Neural progenitor cell (in vitro differentiated cells): ENCODE measurements around the gene TMEM115. TPM values are rescaled to one million over a fixed set of nuclear protein-coding genes. Genes with fewer than 3 reads are reported as not detected.

Experiments
- DNase-seq: peaks from one replicate; pipeline ENCODE4 v3.0.0-alpha.2; 2016; ENCODE audit warnings: low spot score
- H2AFZ ChIP-seq: fragments of 200-600 bp; sonication (generic); replicated peaks from 2 replicates; pipeline ENCODE4 v1.6.1; 2016; ENCODE audit warnings: antibody characterized with exemption
- H3F3A ChIP-seq: fragments of 200-600 bp; sonication (generic); 2 replicates; pipeline ENCODE4 v1.6.1; 2016; ENCODE audit warnings: antibody characterized with exemption, low read depth
- H3K27ac ChIP-seq: fragments of 200-600 bp; sonication (generic); 2 replicates; pipeline ENCODE4 v1.5.1; 2016; ENCODE audit warnings: mild to moderate bottlenecking
- H3K27me3 ChIP-seq: fragments of 200-600 bp; sonication (generic); 2 replicates; pipeline ENCODE4 v1.6.1; 2016; ENCODE audit warnings: mild to moderate bottlenecking, moderate library complexity
- H3K36me3 ChIP-seq: fragments of 200-600 bp; sonication (generic); 2 replicates; pipeline ENCODE4 v1.5.1; 2016
- H3K4me1 ChIP-seq: fragments of 200-600 bp; sonication (generic); 2 replicates; pipeline ENCODE4 v1.6.1; 2016; ENCODE audit warnings: mixed run types
- H3K4me2 ChIP-seq: fragments of 200-600 bp; sonication (generic); 2 replicates; pipeline ENCODE4 v1.6.1; 2016
- H3K4me3 ChIP-seq: fragments of 200-600 bp; sonication (generic); 2 replicates; pipeline ENCODE4 v1.5.1; 2016
- H3K79me2 ChIP-seq: fragments of 200-600 bp; sonication (generic); 2 replicates; pipeline ENCODE4 v1.6.1; 2016; ENCODE audit warnings: low read depth
- H3K9ac ChIP-seq: fragments of 200-600 bp; sonication (generic); 2 replicates; pipeline ENCODE4 v1.6.1; 2016
- H3K9me3 ChIP-seq: fragments of 200-600 bp; sonication (generic); 2 replicates; pipeline ENCODE4 v1.5.1; 2016; ENCODE audit warnings: low read depth
- H4K20me1 ChIP-seq: fragments of 200-600 bp; sonication (generic); 2 replicates; pipeline ENCODE4 v1.6.1; 2016; ENCODE audit warnings: low read depth
- H3K27ac Mint-ChIP-seq: 3 replicates; pipeline ENCODE4 v1.8.0; 2021; ENCODE audit warnings: mixed read lengths
- H3K27me3 Mint-ChIP-seq: 2 replicates; pipeline ENCODE4 v1.8.0; 2022; ENCODE audit warnings: low read depth, mild to moderate bottlenecking, inconsistent platforms, moderate library complexity, mixed read lengths; ENCODE audit not compliant: insufficient read depth
- H3K36me3 Mint-ChIP-seq: 3 replicates; pipeline ENCODE4 v1.8.0; 2021; ENCODE audit warnings: mixed read lengths
- H3K4me1 Mint-ChIP-seq: 3 replicates; pipeline ENCODE4 v1.8.0; 2021; ENCODE audit warnings: mixed read lengths
- H3K4me3 Mint-ChIP-seq: 3 replicates; pipeline ENCODE4 v1.8.0; 2021; ENCODE audit warnings: mild to moderate bottlenecking, moderate library complexity, mixed read lengths
- H3K9me3 Mint-ChIP-seq: 3 replicates; pipeline ENCODE4 v1.8.0; 2020; ENCODE audit warnings: mixed read lengths
- EZH2 ChIP-seq: fragments of 200-600 bp; sonication (generic); IDR thresholded peaks from 2 replicates; pipeline ENCODE4 v1.6.1; 2017; ENCODE audit warnings: antibody characterized with exemption, mild to moderate bottlenecking, moderate library complexity
- EZH2phosphoT487 ChIP-seq: fragments of 200-600 bp; sonication (generic); IDR thresholded peaks from 2 replicates; pipeline ENCODE4 v1.6.1; 2017; ENCODE audit warnings: antibody characterized with exemption
- total RNA-seq: library from RNA; depleted of rRNA; stranded (reverse); fragments of >200 nt; gene quantifications from 2 replicates; pipeline ENCODE4 v1.2.3, GENCODE V29; 2015; ENCODE audit warnings: low replicate concordance
- TF ChIP-seq, protein P1 (sequence below): fragments of 200-600 bp; sonication (generic); IDR thresholded peaks from 2 replicates; pipeline ENCODE4 v1.5.1; 2017; ENCODE audit warnings: antibody characterized with exemption, mild to moderate bottlenecking

Gene TMEM115
- total RNA-seq, 1 donor from 2014 or later: 6.3 TPM

DNA sequence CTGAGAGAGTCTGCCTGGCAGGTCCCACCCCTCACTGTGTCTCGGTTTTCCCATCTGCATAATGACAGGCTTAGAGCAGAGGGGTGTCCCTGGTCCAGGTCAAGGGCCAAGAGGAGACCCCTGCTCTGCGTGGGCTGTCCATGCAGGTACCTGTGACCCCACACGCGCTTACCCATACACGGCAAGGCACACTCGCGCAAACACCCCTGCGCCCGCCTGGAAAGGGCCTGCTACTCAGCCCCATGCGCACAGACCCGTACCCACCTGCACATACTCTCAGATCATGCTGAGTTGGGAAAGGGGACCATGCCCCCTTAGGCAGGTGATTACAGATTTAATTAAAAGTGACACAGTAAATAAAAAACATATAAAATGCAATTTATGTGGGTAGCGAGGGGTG, 23.4 kb upstream of the TMEM115 start:
- no peaks in the 10 kb centered on the region for H3K9me3 ChIP-seq

DNA sequence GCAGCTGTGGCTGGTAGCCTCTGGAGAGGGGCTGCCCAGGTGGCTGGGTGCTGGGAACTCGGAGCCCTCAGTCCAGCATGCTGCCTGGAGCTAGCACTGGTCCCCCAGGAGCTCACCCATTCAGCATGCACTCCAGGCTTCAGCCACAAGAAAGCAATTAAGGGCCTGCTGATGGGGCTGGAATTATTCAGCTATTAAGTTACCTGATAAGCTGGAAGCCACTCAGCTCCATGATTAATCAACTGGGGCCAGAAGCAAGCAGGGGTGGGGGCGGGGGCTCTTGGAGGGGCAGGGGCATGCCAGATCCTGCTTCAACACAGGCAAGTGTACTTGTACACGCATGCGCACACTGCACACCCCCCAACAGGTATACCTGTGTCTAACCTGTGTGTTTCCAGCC, 22.1 kb upstream of the TMEM115 start:
- H3K36me3 Mint-ChIP-seq: no peaks in the 10 kb centered on the region
- no peak overlapping the region for H3K4me3 Mint-ChIP-seq
- Histone ChIP-seq H3K4me1 (peaks cover 6% of the 10 kb centered on the region), H3K79me2 (no peaks in the 10 kb centered on the region), H3K9ac (no peak overlapping the region), H2AFZ (no peak overlapping the region), H3K27me3 (no peaks in the 10 kb centered on the region), H3K4me2 (no peak overlapping the region), H3K9me3 (no peaks in the 10 kb centered on the region), H3K4me3 (no peak overlapping the region), H3K27ac (no peak overlapping the region), H4K20me1 (no peaks in the 10 kb centered on the region), H3F3A (no peaks in the 10 kb centered on the region), H3K36me3 (no peaks in the 10 kb centered on the region)
- H3K27me3 Mint-ChIP-seq: peaks cover 7% of the 10 kb centered on the region
- peak overlapping the region; percentile 50 for H3K27ac Mint-ChIP-seq
- TF ChIP-seq EZH2: no peak
- H3K4me1 Mint-ChIP-seq: peaks cover 24% of the 10 kb centered on the region
- H3K9me3 Mint-ChIP-seq: no peaks in the 10 kb centered on the region
- DNase-seq: no peak

More for the DNA sequence above, 23.4 kb upstream of the TMEM115 start:
- no peak for DNase-seq
- Histone ChIP-seq H3K27me3 (no peaks in the 10 kb centered on the region), H3K4me3 (no peak overlapping the region), H3F3A (no peaks in the 10 kb centered on the region), H3K4me2 (peak overlapping the region; percentile 27), H3K4me1 (peaks cover 6% of the 10 kb centered on the region), H3K36me3 (no peaks in the 10 kb centered on the region), H3K79me2 (no peaks in the 10 kb centered on the region), H4K20me1 (no peaks in the 10 kb centered on the region), H3K9ac (no peak overlapping the region), H2AFZ (no peak overlapping the region), H3K27ac (no peak overlapping the region)
- no peaks in the 10 kb centered on the region for H3K36me3 Mint-ChIP-seq
- peak overlapping the region; percentile 93 for H3K27ac Mint-ChIP-seq
- H3K4me1 Mint-ChIP-seq: peaks cover 20% of the 10 kb centered on the region
- no peak for TF ChIP-seq EZH2
- TF ChIP-seq, protein P1, sequence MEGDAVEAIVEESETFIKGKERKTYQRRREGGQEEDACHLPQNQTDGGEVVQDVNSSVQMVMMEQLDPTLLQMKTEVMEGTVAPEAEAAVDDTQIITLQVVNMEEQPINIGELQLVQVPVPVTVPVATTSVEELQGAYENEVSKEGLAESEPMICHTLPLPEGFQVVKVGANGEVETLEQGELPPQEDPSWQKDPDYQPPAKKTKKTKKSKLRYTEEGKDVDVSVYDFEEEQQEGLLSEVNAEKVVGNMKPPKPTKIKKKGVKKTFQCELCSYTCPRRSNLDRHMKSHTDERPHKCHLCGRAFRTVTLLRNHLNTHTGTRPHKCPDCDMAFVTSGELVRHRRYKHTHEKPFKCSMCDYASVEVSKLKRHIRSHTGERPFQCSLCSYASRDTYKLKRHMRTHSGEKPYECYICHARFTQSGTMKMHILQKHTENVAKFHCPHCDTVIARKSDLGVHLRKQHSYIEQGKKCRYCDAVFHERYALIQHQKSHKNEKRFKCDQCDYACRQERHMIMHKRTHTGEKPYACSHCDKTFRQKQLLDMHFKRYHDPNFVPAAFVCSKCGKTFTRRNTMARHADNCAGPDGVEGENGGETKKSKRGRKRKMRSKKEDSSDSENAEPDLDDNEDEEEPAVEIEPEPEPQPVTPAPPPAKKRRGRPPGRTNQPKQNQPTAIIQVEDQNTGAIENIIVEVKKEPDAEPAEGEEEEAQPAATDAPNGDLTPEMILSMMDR: no peak
- TF ChIP-seq EZH2phosphoT487: no peak
- no peak overlapping the region for H3K4me3 Mint-ChIP-seq
- peaks cover 7% of the 10 kb centered on the region for H3K27me3 Mint-ChIP-seq
- no peaks in the 10 kb centered on the region for H3K9me3 Mint-ChIP-seq

DNA sequence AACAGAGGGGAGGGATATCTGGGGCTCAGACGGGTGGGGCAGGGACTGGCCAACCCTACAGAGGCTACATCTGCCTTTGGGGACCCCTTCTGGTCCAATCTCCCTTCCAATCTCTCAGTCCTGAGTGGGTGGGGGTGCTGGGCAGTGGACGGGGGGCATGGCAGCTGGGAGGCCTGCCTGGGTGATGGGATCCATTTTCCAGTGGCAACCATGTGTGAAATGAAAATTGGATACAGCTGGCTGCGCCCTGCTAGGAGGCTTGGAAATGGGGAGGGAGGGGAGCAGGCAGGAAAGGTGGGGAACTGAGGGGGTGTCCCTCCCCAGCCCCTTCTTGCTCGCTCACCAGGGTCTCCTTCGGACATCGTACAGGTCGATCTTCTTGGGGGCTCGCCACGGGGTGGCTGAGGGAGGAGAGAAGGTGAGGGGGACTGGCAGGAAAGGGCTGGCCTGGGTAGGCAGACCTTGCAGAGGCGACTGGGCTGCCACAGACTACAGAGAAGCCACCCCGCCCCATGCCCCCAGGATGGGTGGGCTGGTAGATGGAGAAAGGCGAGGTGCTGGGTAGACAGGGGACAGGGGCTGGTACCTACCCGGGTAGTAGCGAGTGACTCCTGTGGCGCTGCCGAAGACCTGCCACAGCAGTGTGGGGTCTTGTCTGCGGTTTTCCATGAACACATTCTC, 21.2 kb upstream of the TMEM115 start:
- TF ChIP-seq EZH2: no peak
- no peak for TF ChIP-seq EZH2phosphoT487
- TF ChIP-seq, protein P1: no peak
- no peak overlapping the region for H3K4me2 ChIP-seq
- no peak overlapping the region for H3K4me3 ChIP-seq
- no peaks in the 10 kb centered on the region for H3K9me3 ChIP-seq
- no peak overlapping the region for H2AFZ ChIP-seq
- no peaks in the 10 kb centered on the region for H3K79me2 ChIP-seq
- H3K4me1 Mint-ChIP-seq: peaks cover 22% of the 10 kb centered on the region
- H3K9me3 Mint-ChIP-seq: no peaks in the 10 kb centered on the region
- no peak overlapping the region for H3K9ac ChIP-seq
- H3K27me3 Mint-ChIP-seq: peaks cover 7% of the 10 kb centered on the region
- peaks cover 6% of the 10 kb centered on the region for H3K4me1 ChIP-seq
- H3F3A ChIP-seq: no peaks in the 10 kb centered on the region
- DNase-seq: no peak
- H3K4me3 Mint-ChIP-seq: no peak overlapping the region
- no peaks in the 10 kb centered on the region for H3K36me3 ChIP-seq
- H3K27me3 ChIP-seq: no peaks in the 10 kb centered on the region
- H3K27ac Mint-ChIP-seq: no peak overlapping the region
- H3K27ac ChIP-seq: no peak overlapping the region
- no peaks in the 10 kb centered on the region for H4K20me1 ChIP-seq
- H3K36me3 Mint-ChIP-seq: no peaks in the 10 kb centered on the region

DNA sequence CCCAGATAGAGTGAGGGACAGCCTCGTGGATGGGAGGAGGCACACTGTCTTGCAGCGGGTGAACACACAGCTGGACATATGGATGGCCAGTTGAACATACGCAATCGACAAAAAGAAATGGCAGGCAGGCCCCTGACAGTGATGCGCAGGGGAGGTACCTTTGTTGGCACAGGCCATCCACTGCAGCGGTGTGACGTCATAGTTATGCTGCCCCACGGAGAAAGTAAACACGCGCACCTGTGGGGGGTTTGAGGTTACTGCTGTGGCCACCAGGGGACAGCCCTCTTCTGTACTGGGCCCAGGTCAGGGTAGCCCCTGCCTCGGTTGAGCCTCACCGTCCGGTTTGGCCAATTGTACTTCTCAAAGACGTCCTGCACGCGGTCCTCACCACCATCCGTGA, 19.4 kb upstream of the TMEM115 start:
- DNase-seq: no peak
- no peaks in the 10 kb centered on the region for H3K27me3 ChIP-seq
- Mint-ChIP-seq H3K9me3 (no peaks in the 10 kb centered on the region), H3K4me1 (peaks cover 30% of the 10 kb centered on the region), H3K36me3 (no peaks in the 10 kb centered on the region), H3K27me3 (peaks cover 8% of the 10 kb centered on the region), H3K4me3 (no peak overlapping the region), H3K27ac (peak overlapping the region; percentile 78)
- peaks cover 5% of the 10 kb centered on the region for H3F3A ChIP-seq
- H3K4me3 ChIP-seq: no peak overlapping the region
- H4K20me1 ChIP-seq: no peaks in the 10 kb centered on the region
- H3K9ac ChIP-seq: no peak overlapping the region
- H3K4me1 ChIP-seq: peaks cover 12% of the 10 kb centered on the region
- no peaks in the 10 kb centered on the region for H3K9me3 ChIP-seq
- TF ChIP-seq EZH2phosphoT487: no peak
- no peak for TF ChIP-seq EZH2
- TF ChIP-seq, protein P1: no peak
- no peaks in the 10 kb centered on the region for H3K79me2 ChIP-seq
- H3K27ac ChIP-seq: no peak overlapping the region
- no peak overlapping the region for H2AFZ ChIP-seq
- no peak overlapping the region for H3K4me2 ChIP-seq
- H3K36me3 ChIP-seq: no peaks in the 10 kb centered on the region
